Measurements from ENCODE around the gene BASP1. TPM values are rescaled to one million over a fixed set of nuclear protein-coding genes. Genes with fewer than 3 reads are reported as not detected.
"Not testable (repeated sequence)": the region's sequence is repeated elsewhere in the genome, so short reads cannot be mapped to it uniquely, and the experiment has no call there.

BASP1 gene
- total RNA-seq, 2 donors from 2014 or later: 1.4 to 2.4 TPM

DNA sequence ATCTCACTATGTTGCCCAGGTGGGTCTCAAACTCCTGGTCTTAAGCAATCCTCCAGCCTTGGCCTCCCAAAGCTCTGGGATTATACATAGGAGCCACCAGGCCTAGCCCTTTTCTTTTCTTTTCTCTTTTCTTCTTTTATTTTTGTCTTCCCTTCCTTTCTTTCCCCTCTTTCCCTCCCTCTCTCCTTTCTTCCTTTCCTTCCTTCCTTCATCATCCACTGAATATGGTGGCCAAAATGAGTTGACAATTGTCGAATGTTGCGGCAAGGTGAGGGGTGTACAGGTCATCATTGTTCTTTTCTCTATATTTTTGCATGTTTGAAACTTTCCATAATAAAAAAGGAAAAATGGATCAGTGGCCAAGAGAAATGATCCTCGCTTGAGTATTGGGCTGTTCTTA is 32.1 kb upstream of the BASP1 start:
- H3K9me3 ChIP-seq (ENCODE audit: control insufficient read depth, low read length, poor library complexity, severe bottlenecking): no peaks in the 10 kb centered on the region
- Mint-ChIP-seq H3K4me3 (no peak overlapping the region), H3K36me3 (ENCODE audit: low read depth) (peaks cover 2% of the 10 kb centered on the region), H3K27ac (no peak overlapping the region), H3K27me3 (peaks cover 13% of the 10 kb centered on the region), H3K4me1 (peaks cover 3% of the 10 kb centered on the region)
- DNase-seq (no peak), ATAC-seq (no peak)

DNA sequence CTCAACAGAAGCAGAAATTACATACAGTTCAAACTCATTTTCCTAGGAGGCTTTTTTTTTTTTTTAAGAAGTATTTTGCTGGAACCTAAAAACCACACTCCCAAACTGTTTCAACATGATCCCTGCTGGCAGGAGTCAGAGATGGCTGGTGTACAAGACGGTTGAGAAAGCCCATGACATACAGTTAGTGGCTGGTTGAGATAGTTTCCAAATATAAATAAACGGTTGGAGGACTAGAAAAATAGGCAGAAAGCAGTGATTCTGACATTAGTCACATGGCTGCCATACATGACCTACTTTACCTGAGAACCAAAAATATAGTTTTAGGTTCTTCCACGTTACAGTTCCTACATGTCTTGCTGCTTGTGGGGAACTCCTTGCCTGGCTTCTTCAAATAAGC is 31.7 kb upstream of the BASP1 start:
- ATAC-seq (no peak), DNase-seq (no peak)
- Mint-ChIP-seq H3K27me3 (peaks cover 13% of the 10 kb centered on the region), H3K4me3 (no peak overlapping the region), H3K27ac (no peak overlapping the region), H3K4me1 (peaks cover 3% of the 10 kb centered on the region), H3K36me3 (ENCODE audit: low read depth) (peaks cover 2% of the 10 kb centered on the region)
- H3K9me3 ChIP-seq (ENCODE audit: control insufficient read depth, low read length, poor library complexity, severe bottlenecking): no peaks in the 10 kb centered on the region

DNA sequence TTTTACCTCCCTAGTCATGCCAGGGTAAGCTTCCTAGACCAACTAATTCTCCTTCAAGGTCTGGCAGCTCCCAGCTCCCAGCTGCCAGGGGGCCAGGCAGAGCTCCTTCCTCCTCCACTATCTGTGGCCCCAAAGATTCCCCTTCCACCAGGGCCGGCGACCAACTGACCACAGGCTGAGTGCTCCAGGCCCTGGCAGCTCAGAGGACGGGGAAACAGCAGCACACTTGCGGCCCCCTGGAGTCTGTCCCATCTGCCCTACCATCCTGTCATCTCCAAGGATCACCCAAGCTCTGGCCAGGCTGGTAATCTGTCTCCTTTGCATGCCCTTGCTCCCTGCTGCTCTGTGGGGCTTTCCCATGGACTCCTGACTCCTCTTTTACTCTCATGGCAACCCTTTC is 31.2 kb upstream of the BASP1 start:
- Mint-ChIP-seq H3K27ac (no peak overlapping the region), H3K27me3 (peaks cover 13% of the 10 kb centered on the region), H3K36me3 (ENCODE audit: low read depth) (peaks cover 2% of the 10 kb centered on the region), H3K4me1 (peaks cover 3% of the 10 kb centered on the region), H3K4me3 (no peak overlapping the region)
- ATAC-seq (no peak), DNase-seq (no peak)
- no peaks in the 10 kb centered on the region for H3K9me3 ChIP-seq (ENCODE audit: control insufficient read depth, low read length, poor library complexity, severe bottlenecking)

DNA sequence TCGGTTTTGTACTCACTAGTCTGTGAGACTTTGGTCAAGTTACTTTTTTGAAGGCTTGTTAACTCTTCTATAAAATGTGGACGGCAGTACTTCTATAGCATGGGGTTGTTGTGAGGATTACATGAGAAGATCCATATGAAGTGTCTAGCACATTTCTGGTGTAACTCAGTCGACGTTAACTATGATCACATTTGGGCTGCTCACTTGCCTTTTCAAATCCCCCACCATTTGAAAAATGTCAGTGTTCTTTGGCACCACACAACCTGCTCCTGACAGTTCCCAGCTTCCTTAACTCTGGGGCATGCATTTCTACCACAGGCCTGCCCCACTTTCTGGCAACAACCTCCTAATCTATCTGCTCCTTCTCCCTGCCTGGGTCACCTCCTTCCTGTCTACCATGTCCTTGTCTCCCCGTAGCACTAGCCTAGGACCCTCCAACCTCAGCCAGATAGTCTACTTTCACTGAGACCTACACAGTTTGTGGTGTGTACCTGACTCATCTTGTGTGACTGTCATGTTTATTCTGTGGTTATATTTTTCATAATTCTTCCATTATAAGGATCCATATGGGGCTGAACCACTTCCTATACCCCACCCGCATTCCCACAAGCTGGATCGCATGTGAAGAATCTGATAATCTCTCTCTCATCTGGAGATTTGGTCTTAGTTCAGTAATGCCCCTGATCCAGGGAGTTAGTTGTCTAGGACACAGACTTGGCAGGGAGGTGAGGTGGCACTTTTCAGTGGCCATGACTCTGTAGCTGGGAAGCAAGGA is 30.2 kb upstream of the BASP1 start:
- Mint-ChIP-seq H3K27me3 (peaks cover 13% of the 10 kb centered on the region), H3K27ac (no peak overlapping the region), H3K4me1 (peaks cover 3% of the 10 kb centered on the region), H3K4me3 (no peak overlapping the region), H3K36me3 (ENCODE audit: low read depth) (peaks cover 2% of the 10 kb centered on the region)
- H3K9me3 ChIP-seq (ENCODE audit: control insufficient read depth, low read length, poor library complexity, severe bottlenecking): no peaks in the 10 kb centered on the region
- ATAC-seq: no peak
- DNase-seq: no peak

DNA sequence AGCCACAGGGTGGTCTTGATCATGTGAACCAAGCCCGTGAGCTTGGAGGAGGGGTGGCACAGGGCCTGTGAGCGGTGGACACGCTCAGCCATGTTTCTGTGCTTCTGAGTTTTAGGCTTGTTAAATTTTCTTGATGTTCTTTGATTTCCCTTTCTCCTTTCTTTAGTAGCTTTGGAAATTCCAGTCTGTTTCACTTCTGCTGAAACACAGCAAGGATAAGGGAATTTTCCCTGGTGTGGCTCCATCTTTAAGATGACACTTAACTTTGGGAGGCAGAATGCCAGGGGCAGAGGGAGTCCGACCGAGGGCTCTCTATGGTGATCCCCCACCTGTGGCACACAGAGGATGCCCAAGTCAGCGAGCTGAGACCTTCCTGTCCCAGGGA is 29.7 kb upstream of the BASP1 start:
- H3K36me3 Mint-ChIP-seq (ENCODE audit: low read depth): peaks cover 2% of the 10 kb centered on the region
- no peak overlapping the region for H3K27ac Mint-ChIP-seq
- DNase-seq: no peak
- ATAC-seq: no peak
- no peak overlapping the region for H3K4me3 Mint-ChIP-seq
- peaks cover 13% of the 10 kb centered on the region for H3K27me3 Mint-ChIP-seq
- peaks cover 3% of the 10 kb centered on the region for H3K4me1 Mint-ChIP-seq
- H3K9me3 ChIP-seq (ENCODE audit: control insufficient read depth, low read length, poor library complexity, severe bottlenecking): no peaks in the 10 kb centered on the region

DNA sequence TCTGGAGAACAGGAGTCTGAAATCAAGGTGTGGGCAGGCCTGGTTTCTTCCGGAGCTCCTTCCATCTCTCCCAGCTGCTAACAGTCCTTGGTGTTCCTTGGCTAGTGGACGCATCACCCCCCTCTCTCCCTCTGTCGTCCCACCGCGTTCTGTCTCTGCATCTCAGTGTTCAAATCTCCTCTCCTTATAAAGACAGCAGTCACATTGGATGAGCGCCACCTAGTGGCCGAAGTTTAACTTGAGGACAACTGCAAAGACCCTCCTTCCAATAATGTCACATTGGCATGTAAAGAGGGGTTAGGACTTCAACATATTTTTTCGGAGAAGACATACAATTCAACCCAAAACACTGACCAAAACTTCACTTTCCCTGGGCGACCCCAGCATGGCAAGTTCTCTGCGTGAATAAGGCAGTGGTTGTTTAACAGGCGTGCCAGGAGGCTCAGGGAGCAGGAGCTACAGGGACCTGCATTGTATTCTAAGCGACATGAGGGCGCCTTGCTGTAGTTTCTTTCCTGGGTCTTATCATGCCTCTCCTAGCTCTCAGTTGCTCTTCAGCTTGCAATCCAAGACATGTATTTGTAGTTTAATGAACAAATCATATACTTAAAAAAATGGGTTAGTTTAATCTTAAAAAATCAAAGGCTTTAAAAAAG is 27.9 kb upstream of the BASP1 start:
- ATAC-seq (no peak), DNase-seq (peak in 2 of 3 donors; percentile 22 to 26)
- peaks cover 3% of the 10 kb centered on the region for H3K4me1 Mint-ChIP-seq
- no peak overlapping the region for H3K27ac Mint-ChIP-seq
- H3K9me3 ChIP-seq (ENCODE audit: control insufficient read depth, low read length, poor library complexity, severe bottlenecking): no peaks in the 10 kb centered on the region
- peaks cover 18% of the 10 kb centered on the region for H3K27me3 Mint-ChIP-seq
- no peak overlapping the region for H3K4me3 Mint-ChIP-seq
- peaks cover 2% of the 10 kb centered on the region for H3K36me3 Mint-ChIP-seq (ENCODE audit: low read depth)

DNA sequence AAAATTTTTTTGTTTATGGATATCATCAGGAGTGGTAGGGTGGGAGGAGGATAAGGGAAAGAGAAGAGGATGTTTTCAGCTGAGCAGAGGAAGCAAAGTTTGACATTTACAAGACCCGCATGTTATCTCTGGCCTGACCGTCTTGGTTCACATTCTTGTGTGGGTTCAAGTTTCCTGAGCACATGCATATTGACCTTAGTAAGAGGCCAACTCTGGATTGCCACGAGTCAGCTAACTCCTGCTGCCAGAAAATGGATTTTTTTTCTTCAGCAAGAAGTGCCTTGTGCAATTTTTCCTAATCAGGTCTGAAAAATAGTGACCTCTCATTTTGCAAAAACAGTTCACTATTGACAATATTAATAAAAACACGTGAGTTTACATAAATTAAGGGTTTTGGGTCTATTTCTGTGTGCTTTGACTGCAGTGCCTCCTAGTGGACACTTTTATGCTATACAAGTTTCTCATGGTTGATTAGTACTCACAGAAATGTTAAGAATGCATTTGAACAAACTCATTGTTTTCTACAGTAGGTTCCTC is 27.1 kb upstream of the BASP1 start:
- Mint-ChIP-seq H3K4me3 (no peak overlapping the region), H3K27me3 (peaks cover 18% of the 10 kb centered on the region), H3K36me3 (ENCODE audit: low read depth) (peaks cover 2% of the 10 kb centered on the region), H3K27ac (no peak overlapping the region), H3K4me1 (peaks cover 3% of the 10 kb centered on the region)
- H3K9me3 ChIP-seq (ENCODE audit: control insufficient read depth, low read length, poor library complexity, severe bottlenecking): no peaks in the 10 kb centered on the region
- ATAC-seq: no peak
- no peak for DNase-seq

DNA sequence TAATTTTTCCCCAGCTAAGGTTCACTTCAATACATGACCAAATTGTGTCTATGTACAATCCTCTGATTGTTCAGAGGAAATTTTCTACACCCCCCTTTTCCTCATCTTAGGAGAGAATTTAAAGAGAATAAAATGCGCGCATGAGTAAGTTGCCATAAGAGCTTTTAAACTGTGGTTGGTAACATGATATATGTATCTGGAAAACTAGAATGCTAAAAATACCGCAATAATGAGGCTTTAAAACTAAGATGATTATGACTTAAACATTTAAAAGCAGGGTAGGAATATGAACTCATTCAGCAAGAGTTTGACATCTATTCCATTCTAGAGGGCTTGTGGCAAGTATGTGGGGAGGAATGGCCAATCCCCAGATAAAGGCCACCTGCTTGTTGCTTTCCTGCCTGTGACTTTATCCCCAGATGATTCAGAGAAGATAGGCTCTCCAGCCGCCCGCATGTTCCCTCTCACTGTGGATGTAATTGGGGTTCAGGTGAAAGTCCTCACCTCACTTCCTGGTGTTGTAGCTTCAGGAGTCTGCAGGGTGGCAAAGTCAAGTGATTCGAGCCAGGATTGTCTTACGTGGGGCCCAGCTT is 26.5 kb upstream of the BASP1 start:
- Mint-ChIP-seq H3K4me1 (peaks cover 3% of the 10 kb centered on the region), H3K4me3 (no peak overlapping the region)
- ATAC-seq: no peak

DNA sequence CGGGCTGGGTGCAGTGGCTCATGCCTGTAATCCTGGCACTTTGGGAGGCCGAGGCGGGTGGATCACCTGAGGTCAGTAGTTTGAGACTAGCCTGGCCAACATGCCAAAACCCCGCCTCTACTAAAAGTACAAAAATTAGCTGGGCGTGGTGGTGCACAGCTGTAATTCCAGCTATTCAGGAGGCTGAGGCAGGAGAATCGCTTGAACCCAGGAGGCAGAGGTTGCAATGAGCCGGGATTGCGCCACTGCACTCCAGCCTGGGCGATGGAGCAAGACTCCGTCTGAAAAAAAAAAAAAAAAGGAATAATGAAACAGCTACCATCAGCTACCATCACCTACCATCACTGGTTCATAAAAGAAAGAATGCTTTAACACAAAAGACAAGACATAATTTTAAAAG is 25.9 kb upstream of the BASP1 start:
- H3K27ac Mint-ChIP-seq; DNase-seq; H3K36me3 Mint-ChIP-seq (ENCODE audit: low read depth); ATAC-seq; H3K4me1 Mint-ChIP-seq; H3K4me3 Mint-ChIP-seq; H3K9me3 ChIP-seq (ENCODE audit: control insufficient read depth, low read length, poor library complexity, severe bottlenecking): not testable (repeated sequence)
- peaks cover 18% of the 10 kb centered on the region for H3K27me3 Mint-ChIP-seq

More for the DNA sequence above, 26.5 kb upstream of the BASP1 start:
- H3K27ac Mint-ChIP-seq: no peak overlapping the region
- H3K9me3 ChIP-seq (ENCODE audit: control insufficient read depth, low read length, poor library complexity, severe bottlenecking): no peaks in the 10 kb centered on the region
- peaks cover 18% of the 10 kb centered on the region for H3K27me3 Mint-ChIP-seq
- H3K36me3 Mint-ChIP-seq (ENCODE audit: low read depth): peaks cover 2% of the 10 kb centered on the region
- DNase-seq: no peak

DNA sequence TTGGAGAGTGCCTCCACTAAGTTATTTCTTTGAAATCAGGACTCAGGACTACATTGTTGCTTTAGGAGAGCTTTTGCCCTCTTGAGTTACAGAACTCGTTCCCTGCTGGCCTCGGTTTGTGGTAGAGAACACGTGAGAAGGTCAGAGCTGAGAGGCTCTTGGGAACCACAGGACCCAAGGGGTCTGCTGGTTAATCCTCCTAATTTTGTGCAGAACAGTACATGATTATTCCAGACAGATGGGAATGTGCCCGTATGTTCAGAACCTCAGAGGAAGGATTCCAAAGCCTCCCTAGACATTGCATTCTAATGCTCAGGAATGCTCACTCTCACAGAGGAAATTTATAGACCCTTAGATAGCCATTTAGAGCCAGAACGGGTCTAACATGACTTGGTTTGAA is 25.2 kb upstream of the BASP1 start:
- no peaks in the 10 kb centered on the region for H3K9me3 ChIP-seq (ENCODE audit: control insufficient read depth, low read length, poor library complexity, severe bottlenecking)
- ATAC-seq: no peak
- no peak for DNase-seq
- peaks cover 3% of the 10 kb centered on the region for H3K4me1 Mint-ChIP-seq
- no peak overlapping the region for H3K27ac Mint-ChIP-seq
- peaks cover 18% of the 10 kb centered on the region for H3K27me3 Mint-ChIP-seq
- H3K36me3 Mint-ChIP-seq (ENCODE audit: low read depth): peaks cover 2% of the 10 kb centered on the region
- no peak overlapping the region for H3K4me3 Mint-ChIP-seq

DNA sequence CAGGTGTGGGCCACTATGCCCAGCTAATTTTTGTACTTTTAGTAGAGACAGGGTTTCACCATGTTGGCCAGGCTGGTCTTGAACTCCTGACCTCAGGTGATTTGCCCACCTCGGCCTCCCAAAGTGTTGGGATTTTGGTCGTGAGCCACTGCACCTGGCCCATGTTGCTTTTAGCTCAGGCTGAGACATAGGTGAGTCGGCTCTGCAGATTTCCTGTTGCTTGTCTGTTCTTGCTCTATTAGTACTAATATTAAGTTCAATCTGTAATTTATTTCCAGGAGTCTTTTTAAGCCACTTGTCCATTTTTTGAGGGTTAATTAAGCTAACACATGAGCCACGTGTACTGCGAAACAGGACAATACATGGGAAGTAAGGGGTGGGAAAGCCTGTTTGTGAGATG is 21.4 kb upstream of the BASP1 start:
- ATAC-seq (no peak), DNase-seq (no peak)
- Mint-ChIP-seq H3K36me3 (ENCODE audit: low read depth) (no peaks in the 10 kb centered on the region), H3K27ac (no peak overlapping the region), H3K27me3 (peaks cover 10% of the 10 kb centered on the region), H3K4me3 (no peak overlapping the region), H3K4me1 (no peaks in the 10 kb centered on the region)
- no peaks in the 10 kb centered on the region for H3K9me3 ChIP-seq (ENCODE audit: control insufficient read depth, low read length, poor library complexity, severe bottlenecking)

DNA sequence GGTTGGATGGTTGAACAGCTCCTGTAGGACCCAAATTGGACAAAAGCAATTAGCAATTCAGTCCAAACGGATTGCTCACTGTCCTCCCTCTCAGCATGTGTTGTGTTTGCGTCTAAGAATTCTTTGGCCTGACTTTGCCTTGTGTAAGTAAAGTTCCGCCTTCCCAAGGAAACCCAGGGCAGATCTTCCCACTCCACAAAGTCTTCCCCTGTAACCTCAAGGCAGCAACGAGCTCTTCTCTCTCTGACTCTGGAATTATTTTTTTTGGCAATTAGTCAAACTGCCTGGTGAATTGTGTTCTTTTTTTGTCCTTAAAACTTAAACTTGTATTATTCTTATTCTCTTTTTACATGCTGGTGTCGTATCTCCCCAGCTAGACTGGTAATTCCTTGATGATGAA is 20.7 kb upstream of the BASP1 start:
- Mint-ChIP-seq H3K4me1 (no peaks in the 10 kb centered on the region), H3K4me3 (no peak overlapping the region), H3K36me3 (ENCODE audit: low read depth) (no peaks in the 10 kb centered on the region), H3K27me3 (peaks cover 10% of the 10 kb centered on the region), H3K27ac (no peak overlapping the region)
- DNase-seq (no peak), ATAC-seq (no peak)
- H3K9me3 ChIP-seq (ENCODE audit: control insufficient read depth, low read length, poor library complexity, severe bottlenecking): no peaks in the 10 kb centered on the region

DNA sequence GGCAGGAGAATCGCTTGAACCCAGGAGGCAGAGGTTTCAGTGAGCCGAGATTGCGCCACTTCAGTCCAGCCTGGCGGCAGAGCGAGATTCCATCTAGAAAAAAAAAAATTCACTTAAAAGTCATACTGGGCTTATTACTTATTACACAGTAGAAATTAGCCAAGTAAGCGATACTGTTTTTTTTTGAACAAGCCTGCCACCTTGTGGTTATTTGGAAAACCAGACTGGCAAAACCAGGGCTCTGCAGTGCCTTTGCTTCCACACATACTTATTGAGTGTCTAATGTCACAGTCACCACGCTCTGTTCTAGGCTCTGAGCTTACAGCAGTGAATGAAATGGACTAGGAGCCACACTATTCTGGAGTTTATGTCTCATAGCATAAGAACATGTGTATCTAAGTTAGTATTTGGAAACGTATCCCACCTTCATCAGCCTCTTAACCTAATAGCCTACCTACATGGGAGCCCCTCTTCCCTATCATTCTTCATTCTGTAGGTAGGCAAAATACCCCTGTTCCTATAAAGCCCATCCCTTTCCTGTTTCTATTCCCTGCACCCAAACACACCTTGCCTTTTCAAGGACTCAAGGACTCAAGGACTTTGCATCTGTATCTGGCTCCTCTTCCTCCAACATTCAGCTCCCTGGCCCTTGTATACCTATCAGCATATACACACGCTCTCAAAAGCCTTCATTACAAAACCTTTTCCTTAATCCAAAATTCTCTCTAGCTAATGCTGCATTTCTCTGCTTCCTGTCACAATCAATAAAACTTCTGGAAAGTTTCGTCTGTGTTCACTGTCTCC is 13.9 kb upstream of the BASP1 start:
- Mint-ChIP-seq H3K27ac (no peak overlapping the region), H3K27me3 (peaks cover 18% of the 10 kb centered on the region), H3K4me3 (no peak overlapping the region), H3K36me3 (ENCODE audit: low read depth) (peaks cover 4% of the 10 kb centered on the region), H3K4me1 (no peaks in the 10 kb centered on the region)
- peak; percentile 47 for ATAC-seq
- H3K9me3 ChIP-seq (ENCODE audit: control insufficient read depth, low read length, poor library complexity, severe bottlenecking): no peaks in the 10 kb centered on the region
- no peak for DNase-seq

Data from T-helper 17 cell (primary cell).